Panc1 (cell line): Measurements from ENCODE around the gene SYP. TPM values are rescaled to one million over a fixed set of nuclear protein-coding genes. Genes with fewer than 3 reads are reported as not detected.

Source experiments
- ATAC-seq: fragments of 200-7000 bp; cut with Tn5 transposase; 2 replicates; pipeline ENCODE4 v1.9.1; 2020; ENCODE audit warnings: mild to moderate bottlenecking, moderate library complexity
- BruUV-seq: library from RNA; stranded (reverse); fragments of 400-500 nt; replicated peaks from 2 replicates; lab custom pipeline; 2021; lab: Mats Ljungman, UMichigan
- CTCF ChIA-PET: fragments of 300-600 bp; sonication (Branson Sonifier 250); formaldehyde crosslinking; loops from one replicate; lab custom pipeline; 2022; ENCODE audit warnings: antibody characterized with exemption; lab: Charles Lee
- POLR2A ChIA-PET: fragments of 300-600 bp; sonication (Branson Sonifier 250); formaldehyde crosslinking; loops from one replicate; lab custom pipeline; 2022; ENCODE audit warnings: antibody characterized with exemption; lab: Charles Lee
- DNase-seq: peaks from one replicate; pipeline ENCODE4 v3.0.0-alpha.2; 2010; ENCODE audit warnings: low read depth, low spot score
- H3K27ac ChIP-seq: 2 replicates; pipeline ENCODE4 v1.5.1; 2011; ENCODE audit warnings: mild to moderate bottlenecking, low read length, inconsistent platforms
- H3K27me3 ChIP-seq: fragments of 200-500 bp; sonication (Bioruptor generic); 2 replicates; pipeline ENCODE4 v1.6.0; 2014; ENCODE audit warnings: low read length, inconsistent platforms; ENCODE audit not compliant: control insufficient read depth, insufficient read depth
- H3K36me3 ChIP-seq: fragments of 200-500 bp; sonication (Bioruptor generic); 2 replicates; pipeline ENCODE4 v1.5.1; 2014; ENCODE audit warnings: inconsistent platforms, mild to moderate bottlenecking, low read length, moderate library complexity; ENCODE audit not compliant: control insufficient read depth, insufficient read depth
- H3K4me1 ChIP-seq: 2 replicates; pipeline ENCODE4 v1.5.1; 2011; ENCODE audit warnings: inconsistent platforms, mild to moderate bottlenecking, low read length, moderate library complexity; ENCODE audit not compliant: control insufficient read depth, insufficient read depth
- H3K4me3 ChIP-seq, 2 experiments: 2 replicates each; pipeline ENCODE4 v1.5.1; 2011 to 2012; ENCODE audit warnings: low read depth in 2 of 2, low read length in 2 of 2, mild to moderate bottlenecking in 2 of 2, inconsistent platforms in 1 of 2, moderate library complexity in 1 of 2
- H3K9me3 ChIP-seq: fragments of 200-500 bp; sonication (Bioruptor generic); 2 replicates; pipeline ENCODE4 v1.5.1; 2014; ENCODE audit warnings: low read depth, mild to moderate bottlenecking, inconsistent platforms, low read length, moderate library complexity; ENCODE audit not compliant: control insufficient read depth, insufficient read depth
- CTCF ChIP-seq: fragments of 450-650 bp; IDR thresholded peaks from 2 replicates; pipeline ENCODE4 v1.5.1; 2017; ENCODE audit warnings: mild to moderate bottlenecking
- POLR2AphosphoS5 ChIP-seq: IDR thresholded peaks from 2 replicates; pipeline ENCODE4 v1.6.1; 2012; ENCODE audit warnings: mild to moderate bottlenecking, low read depth, low read length, moderate library complexity
- REST ChIP-seq, 2 experiments: IDR thresholded peaks; 2 replicates each; pipeline ENCODE4 v1.6.1; 2011 to 2012; ENCODE audit warnings: low read depth in 2 of 2, control low read depth in 1 of 2, low read length in 1 of 2, mild to moderate bottlenecking in 1 of 2, moderate library complexity in 1 of 2; ENCODE audit not compliant: insufficient read depth in 1 of 2
- SIN3A ChIP-seq: IDR thresholded peaks from 2 replicates; pipeline ENCODE4 v1.6.1; 2012; ENCODE audit warnings: low read depth, mild to moderate bottlenecking, low read length, moderate library complexity, borderline replicate concordance; ENCODE audit not compliant: insufficient read depth
- TCF7L2 ChIP-seq: IDR thresholded peaks from 2 replicates; pipeline ENCODE4 v1.6.1; 2011; ENCODE audit warnings: mild to moderate bottlenecking, low read depth, low read length, inconsistent platforms
- in situ Hi-C: cut with HindIII; loops from 2 replicates; pipeline ENCODE4 v1.10.0; 2016; ENCODE audit warnings: low sequenced_read_pairs, low pct_unique_long_range_greater_than_20kb
- intact Hi-C: fragments of 100-400 bp; cut with micrococcal nuclease; formaldehyde crosslinking; loops from one replicate; pipeline ENCODE4 v1.10.0; 2022; ENCODE audit not compliant: unreplicated experiment
- total RNA-seq: library from RNA; stranded (reverse); gene quantifications from one replicate; pipeline ENCODE4 v1.2.1, GENCODE V29; 2021; ENCODE audit not compliant: unreplicated experiment

The SYP gene
- total RNA-seq, 1 experiment from 2014 or later: 12.4 TPM

GRCh38 chrX:49203536-49203935 lies 3.5 kb upstream of the SYP start:
- Histone ChIP-seq H3K4me1 (peaks cover 7% of the 10 kb centered on the region; the same call in 1 of the 2 replicates), H3K27me3 (no peaks in the 10 kb centered on the region), H3K9me3 (no peaks in the 10 kb centered on the region), H3K4me3 (no peak overlapping the region), H3K36me3 (no peaks in the 10 kb centered on the region), H3K27ac (no peak overlapping the region)
- ATAC-seq (no peak), DNase-seq (no peak)
- no peak for TF ChIP-seq SIN3A
- TF ChIP-seq CTCF: no peak
- no peak for TF ChIP-seq REST (IDR thresholded peaks at IDR 0.05; ENCODE audit: insufficient read depth in 1 of 2, low read depth in 2 of 2, low read length in 1 of 2)
- TF ChIP-seq TCF7L2: no peak
- no peak for TF ChIP-seq POLR2AphosphoS5
- CTCF ChIA-PET: no interaction called here
- in situ Hi-C loops (no loop called here), intact Hi-C loops (no loop called here)
- POLR2A ChIA-PET: no interaction called here
- no TSS peak for BruUV-seq

- Histone ChIP-seq H3K27ac (no peak overlapping the region), H3K27me3 (no peaks in the 10 kb centered on the region), H3K9me3 (no peaks in the 10 kb centered on the region), H3K36me3 (no peaks in the 10 kb centered on the region), H3K4me3 (no peak overlapping the region), H3K4me1 (peaks cover 7% of the 10 kb centered on the region; the same call in 1 of the 2 replicates)
- DNase-seq (no peak), ATAC-seq (no peak)
- in situ Hi-C loops (no loop called here), intact Hi-C loops (no loop called here)
- CTCF ChIA-PET: no interaction called here
- TF ChIP-seq TCF7L2: no peak
- no peak for TF ChIP-seq CTCF
- no peak for TF ChIP-seq REST (IDR thresholded peaks at IDR 0.05; ENCODE audit: insufficient read depth in 1 of 2, low read depth in 2 of 2, low read length in 1 of 2)
- TF ChIP-seq POLR2AphosphoS5: no peak
- BruUV-seq: no TSS peak
- POLR2A ChIA-PET: no interaction called here
Measured at GRCh38 chrX:49202022-49202421, 2.0 kb upstream of the SYP start.
